K562 (cell line): ENCODE data around the gene CTXN1. TPM values are rescaled to one million over a fixed set of nuclear protein-coding genes. Genes with fewer than 3 reads are reported as not detected.
A peak's percentile ranks its signal among the peaks of the same experiment; 100 is the strongest.

Experiments
- ATAC-seq: fragments of 200-7000 bp; cut with Tn5 transposase; 3 replicates; pipeline ENCODE4 v1.9.1; 2020; ENCODE audit warnings: moderate library complexity
- BruUV-seq: library from RNA; stranded (reverse); fragments of 400-500 nt; replicated peaks from 2 replicates; lab custom pipeline; 2021; lab: Mats Ljungman, UMichigan
- CTCF ChIA-PET: fragments of 300-600 bp; formaldehyde crosslinking; extraction: SDS; loops from one replicate; lab custom pipeline; 2021; ENCODE audit warnings: low intra/inter-chr PET ratio; lab: Yijun Ruan, JAX
- POLR2A ChIA-PET: fragments of 300-600, 350-650 bp; sonication (Branson Sonifier 250); formaldehyde crosslinking; extraction: SDS; loops from one replicate; lab custom pipeline; 2021; ENCODE audit warnings: antibody characterized with exemption, inconsistent platforms; lab: Yijun Ruan, JAX
- DNase-seq, 4 experiments: peaks; one replicate each; pipeline versions ENCODE4 v3.0.0 to v3.0.0-alpha.2; 2011 to 2018; ENCODE audit warnings: low spot score in 3 of 4, mixed read lengths in 3 of 4; ENCODE audit errors: extremely low read depth in 1 of 4
- FAIRE-seq: peaks from 2 replicates; lab custom pipeline; 2011; peaks lifted over from hg19 to GRCh38; lab: Jason Lieb, UNC
- H2AFZ ChIP-seq: 2 replicates; pipeline ENCODE4 v1.6.0; 2011; ENCODE audit warnings: low read depth, low read length, control low read depth, inconsistent platforms
- H3K27ac ChIP-seq: fragments of 200-600 bp; 3 replicates; pipeline ENCODE4 v1.8.0; 2011; ENCODE audit warnings: low read depth, mild to moderate bottlenecking, control low read depth, inconsistent platforms, low read length, moderate library complexity, mixed read lengths; ENCODE audit errors: extremely low read depth
- H3K27me3 ChIP-seq, 2 experiments: fragments of 300-600 bp in 1 of 2; 2 replicates in 1 of 2; 3 replicates in 1 of 2; pipeline versions ENCODE4 v1.6.0 to v1.8.0; 2011; ENCODE audit warnings: inconsistent platforms in 2 of 2, low read length in 2 of 2, mild to moderate bottlenecking in 1 of 2, mixed read lengths in 1 of 2, moderate library complexity in 1 of 2; ENCODE audit not compliant: control insufficient read depth in 2 of 2, insufficient read depth in 2 of 2
- H3K36me3 ChIP-seq: fragments of 300-600 bp; 3 replicates; pipeline ENCODE4 v1.8.0; 2011; ENCODE audit warnings: mild to moderate bottlenecking, low read length, inconsistent platforms; ENCODE audit not compliant: control insufficient read depth, insufficient read depth
- H3K4me1 ChIP-seq, 2 experiments: fragments of 200-600 bp in 1 of 2; replicated peaks in 1 of 2; 2 replicates in 1 of 2; 3 replicates in 1 of 2; pipeline versions ENCODE4 v1.5.1 to v1.8.0; 2011; ENCODE audit warnings: inconsistent platforms in 2 of 2, low read length in 2 of 2, mild to moderate bottlenecking in 1 of 2, mixed read lengths in 1 of 2, moderate library complexity in 1 of 2; ENCODE audit not compliant: control insufficient read depth in 2 of 2, insufficient read depth in 2 of 2
- H3K4me2 ChIP-seq: 2 replicates; pipeline ENCODE4 v1.6.1; 2011; ENCODE audit warnings: low read length, control low read depth, inconsistent platforms, mixed read lengths; ENCODE audit not compliant: insufficient read depth
- H3K4me3 ChIP-seq: fragments of 200-600 bp; sonication (generic), shearing (Covaris generic); 2 replicates; pipeline ENCODE4 v1.5.1; 2016; ENCODE audit warnings: control low read depth, inconsistent platforms
- H3K79me2 ChIP-seq: fragments of 200-600 bp; 3 replicates; pipeline ENCODE4 v1.8.0; 2011; ENCODE audit warnings: low read length, inconsistent platforms; ENCODE audit not compliant: control insufficient read depth, insufficient read depth
- H3K9ac ChIP-seq, 2 experiments: 2 replicates each; pipeline versions ENCODE4 v1.6.0 to v1.6.1; 2011; ENCODE audit warnings: low read depth in 2 of 2, low read length in 2 of 2, control low read depth in 1 of 2, inconsistent platforms in 1 of 2, mild to moderate bottlenecking in 1 of 2, mixed read lengths in 1 of 2; ENCODE audit not compliant: insufficient read depth in 1 of 2
- H3K9me1 ChIP-seq: one replicate; pipeline ENCODE4 v1.6.0; 2011; ENCODE audit warnings: inconsistent platforms, mild to moderate bottlenecking, low read length, moderate library complexity; ENCODE audit not compliant: control insufficient read depth, insufficient read depth
- H3K9me3 ChIP-seq: replicated peaks from 2 replicates; pipeline ENCODE4 v1.5.1; 2011; ENCODE audit warnings: low read depth, low read length, inconsistent platforms; ENCODE audit not compliant: control insufficient read depth, insufficient read depth
- H4K20me1 ChIP-seq: replicated peaks from 2 replicates; pipeline ENCODE4 v1.6.1; 2011; ENCODE audit warnings: low read length, inconsistent platforms, mixed read lengths; ENCODE audit not compliant: control insufficient read depth, insufficient read depth
- CHD4 ChIP-seq: fragments of 200-600 bp; sonication (generic); IDR thresholded peaks from 3 replicates; pipeline ENCODE4 v1.6.1; 2012; ENCODE audit warnings: low read depth, mild to moderate bottlenecking, mixed read lengths, low read length, inconsistent platforms; ENCODE audit not compliant: insufficient read depth, insufficient replicate concordance, poor library complexity, severe bottlenecking
- HMG20A ChIP-seq: fragments of 450-650 bp; formaldehyde crosslinking; conservative IDR thresholded peaks from 2 replicates; pipeline ENCODE4 v1.4.0; 2020; ENCODE audit warnings: mild to moderate bottlenecking, mixed read lengths
- POLR2AphosphoS5 ChIP-seq: IDR thresholded peaks from 2 replicates; pipeline ENCODE4 v1.6.1; 2011; ENCODE audit warnings: mild to moderate bottlenecking, low read depth, low read length, moderate library complexity; ENCODE audit not compliant: control insufficient read depth, insufficient read depth
- POLR2H ChIP-seq: IDR thresholded peaks from 2 replicates; pipeline ENCODE4 v1.6.1; 2016; ENCODE audit warnings: missing genetic modification characterization, low read depth, mild to moderate bottlenecking, control low read depth, missing compliant biosample characterization, moderate library complexity
- TRIM25 ChIP-seq: fragments of 450-650 bp; IDR thresholded peaks from 2 replicates; pipeline ENCODE4 v1.7.0; 2016; ENCODE audit warnings: borderline replicate concordance
- WGBS: fragments of 100-300 bp; shearing (Covaris generic); methylation state at CpG from one replicate; pipeline ENCODE4 v1.1.6; 2016; ENCODE audit warnings: low coverage, mixed read lengths; ENCODE audit not compliant: insufficient coverage; ENCODE audit errors: missing lambda C conversion rate; 5-methylcytosine and 5-hydroxymethylcytosine counted together
- in situ Hi-C: fragments of 300-500 bp; cut with MboI; formaldehyde crosslinking; loops from 4 replicates; pipeline ENCODE4 v1.15.0; 2018; ENCODE audit warnings: inconsistent platforms, mixed read lengths
- intact Hi-C: fragments of 100-400 bp; cut with micrococcal nuclease; formaldehyde crosslinking; loops from 2 replicates; pipeline ENCODE4 v1.14.2; 2022
- polyA plus RNA-seq, 8 experiments: library from polyadenylated mRNA; depleted of rRNA in 4 of 8; stranded (reverse) in 5 of 8; unstranded in 3 of 8; fragments of >200 nt; fragmentation: Nextera tagmentation in 2 of 8; fragmentation: Illumina TruSeq in 1 of 8; extraction: Ambion mirVana in 2 of 8; extraction: Trizol in 1 of 8; gene quantifications; 2 replicates each; pipeline versions ENCODE4 v1.2.1 to v1.2.3, GENCODE V29; 2011 to 2014; ENCODE audit warnings: inconsistent platforms in 1 of 8, missing spikeins in 1 of 8
- total RNA-seq, 7 experiments: library from RNA; depleted of rRNA in 6 of 7; stranded (reverse); fragments of >200 nt in 6 of 7; fragmentation: Illumina TruSeq in 2 of 7; extraction: Trizol in 2 of 7; gene quantifications; 2 replicates each; pipeline versions ENCODE4 v1.2.1 to v1.2.3, GENCODE V29; 2011 to 2021; ENCODE audit warnings: low replicate concordance in 1 of 7

CTXN1 gene
- total and polyA plus RNA-seq, 9 of the 15 experiments (the other 6 are each of a cell fraction or from before 2014, with no cell fraction given): 0.15 to 37.4 (median 1.8) TPM; not detected in 2

GRCh38 chr19:7968796-7969554 lies 43.0 kb upstream of the CTXN1 start:
- peaks cover 0 to 4% of the 10 kb centered on the region in 2 experiments; a peak in 2 of 5 replicates for H3K4me1 ChIP-seq
- DNase-seq (peak in 2 of 4 experiments; percentile 42 to 46), ATAC-seq (no peak), FAIRE-seq (no peak)
- no peak for TF ChIP-seq POLR2H (tag)
- TF ChIP-seq TRIM25: no peak
- TF ChIP-seq CHD4: no peak
- no peak for TF ChIP-seq POLR2AphosphoS5
- no peak for TF ChIP-seq HMG20A (CRISPR knock-in tag)
- no TSS peak for BruUV-seq
- H3K36me3 ChIP-seq: peaks cover 89% of the 10 kb centered on the region; the same call in 2 of the 3 replicates
- no peak overlapping the region for H3K4me3 ChIP-seq
- H3K9ac ChIP-seq: peak overlapping the region in 1 of 2 experiments; percentile 66; a peak in 2 of 4 replicates
- no peaks in the 10 kb centered on the region for H3K79me2 ChIP-seq
- H4K20me1 ChIP-seq: no peaks in the 10 kb centered on the region; the same call in none of the 2 replicates
- WGBS: 92% methylated on average over 20 of the region's 20 CpGs
- in situ Hi-C loops (no loop called here), intact Hi-C loops (no loop called here)
- ChIA-PET CTCF (no interaction called here), POLR2A (interaction anchor here (0.6 to 3.7 kb wide), 3 partner anchors 25 to 577 kb away, joined by 3 to 15 read pairs (median 6); partner anchors contain the start of gene TIMM44)
- no peak overlapping the region for H3K4me2 ChIP-seq
- no peaks in the 10 kb centered on the region for H3K9me1 ChIP-seq
- H3K27ac ChIP-seq: no peak overlapping the region
- no peaks in the 10 kb centered on the region for H3K27me3 ChIP-seq
- no peak overlapping the region for H2AFZ ChIP-seq
- H3K9me3 ChIP-seq: no peaks in the 10 kb centered on the region
